Body of pancreas (tissue), 4 donors: Measurements from ENCODE around the gene DNAH6.

ENCODE experiments used
- POLR2A ChIP-seq, 3 donors: fragments of 450-650 bp; IDR thresholded peaks; one replicate each; pipeline ENCODE4 v1.6.1; 2016; ENCODE audit warnings: antibody characterized with exemption in 3 of 3, mild to moderate bottlenecking in 2 of 3
- TF ChIP-seq, protein P1 (sequence below), 7 experiments: fragments of 450-650 bp in 4 of 7; fragments of 200-600 bp in 3 of 7; sonication (generic) in 3 of 7; IDR thresholded peaks; one replicate each; pipeline ENCODE4 v1.5.1; 2016 to 2019; ENCODE audit warnings: antibody characterized with exemption in 7 of 7

DNA sequence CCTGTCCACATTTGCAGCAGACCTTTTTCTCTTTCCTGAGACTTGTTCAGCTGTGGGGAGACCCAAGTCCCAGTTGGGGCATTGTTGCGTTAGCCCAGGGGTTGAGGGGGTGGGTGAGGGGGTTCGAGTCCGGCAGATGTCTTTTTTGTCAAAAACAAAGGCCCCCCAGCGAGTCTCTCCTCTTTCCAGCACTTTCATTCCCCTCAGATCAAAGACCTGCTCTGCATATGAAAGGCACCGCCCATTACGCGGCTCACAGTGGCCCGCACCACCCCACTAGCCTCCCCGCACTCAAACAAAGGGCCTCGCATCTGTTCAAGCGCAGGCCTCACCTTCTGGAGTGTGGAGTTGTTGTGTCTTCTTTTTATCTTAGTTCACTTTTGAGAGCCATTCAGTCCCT is 339.4 kb downstream of the DNAH6 start:
- TF ChIP-seq, protein P1, sequence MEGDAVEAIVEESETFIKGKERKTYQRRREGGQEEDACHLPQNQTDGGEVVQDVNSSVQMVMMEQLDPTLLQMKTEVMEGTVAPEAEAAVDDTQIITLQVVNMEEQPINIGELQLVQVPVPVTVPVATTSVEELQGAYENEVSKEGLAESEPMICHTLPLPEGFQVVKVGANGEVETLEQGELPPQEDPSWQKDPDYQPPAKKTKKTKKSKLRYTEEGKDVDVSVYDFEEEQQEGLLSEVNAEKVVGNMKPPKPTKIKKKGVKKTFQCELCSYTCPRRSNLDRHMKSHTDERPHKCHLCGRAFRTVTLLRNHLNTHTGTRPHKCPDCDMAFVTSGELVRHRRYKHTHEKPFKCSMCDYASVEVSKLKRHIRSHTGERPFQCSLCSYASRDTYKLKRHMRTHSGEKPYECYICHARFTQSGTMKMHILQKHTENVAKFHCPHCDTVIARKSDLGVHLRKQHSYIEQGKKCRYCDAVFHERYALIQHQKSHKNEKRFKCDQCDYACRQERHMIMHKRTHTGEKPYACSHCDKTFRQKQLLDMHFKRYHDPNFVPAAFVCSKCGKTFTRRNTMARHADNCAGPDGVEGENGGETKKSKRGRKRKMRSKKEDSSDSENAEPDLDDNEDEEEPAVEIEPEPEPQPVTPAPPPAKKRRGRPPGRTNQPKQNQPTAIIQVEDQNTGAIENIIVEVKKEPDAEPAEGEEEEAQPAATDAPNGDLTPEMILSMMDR (IDR thresholded peaks at IDR 0.05), result no peak
- no peak for TF ChIP-seq POLR2A (IDR thresholded peaks at IDR 0.05)
